ENCODE results near the gene KIF16B.

GRCh38 chr20:16486532-16486931, 86.7 kb downstream of the KIF16B start:
- TF ChIP-seq, protein P1, sequence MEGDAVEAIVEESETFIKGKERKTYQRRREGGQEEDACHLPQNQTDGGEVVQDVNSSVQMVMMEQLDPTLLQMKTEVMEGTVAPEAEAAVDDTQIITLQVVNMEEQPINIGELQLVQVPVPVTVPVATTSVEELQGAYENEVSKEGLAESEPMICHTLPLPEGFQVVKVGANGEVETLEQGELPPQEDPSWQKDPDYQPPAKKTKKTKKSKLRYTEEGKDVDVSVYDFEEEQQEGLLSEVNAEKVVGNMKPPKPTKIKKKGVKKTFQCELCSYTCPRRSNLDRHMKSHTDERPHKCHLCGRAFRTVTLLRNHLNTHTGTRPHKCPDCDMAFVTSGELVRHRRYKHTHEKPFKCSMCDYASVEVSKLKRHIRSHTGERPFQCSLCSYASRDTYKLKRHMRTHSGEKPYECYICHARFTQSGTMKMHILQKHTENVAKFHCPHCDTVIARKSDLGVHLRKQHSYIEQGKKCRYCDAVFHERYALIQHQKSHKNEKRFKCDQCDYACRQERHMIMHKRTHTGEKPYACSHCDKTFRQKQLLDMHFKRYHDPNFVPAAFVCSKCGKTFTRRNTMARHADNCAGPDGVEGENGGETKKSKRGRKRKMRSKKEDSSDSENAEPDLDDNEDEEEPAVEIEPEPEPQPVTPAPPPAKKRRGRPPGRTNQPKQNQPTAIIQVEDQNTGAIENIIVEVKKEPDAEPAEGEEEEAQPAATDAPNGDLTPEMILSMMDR (IDR thresholded peaks at IDR 0.05) = no peak
- TF ChIP-seq POLR2A (IDR thresholded peaks at IDR 0.05) (no peak), POLR2AphosphoS5 (IDR thresholded peaks at IDR 0.05) (no peak)

All from sigmoid colon (tissue), 4 donors.